B cell (primary cell): ENCODE data around the gene GFAP. TPM values are rescaled to one million over a fixed set of nuclear protein-coding genes. Genes with fewer than 3 reads are reported as not detected.

Source experiments
- ATAC-seq: fragments of 200-7000 bp; cut with Tn5 transposase; one replicate; pipeline ENCODE4 v1.10.0; 2021; ENCODE audit warnings: low read depth, mild to moderate bottlenecking, moderate number of reproducible peaks, moderate library complexity
- CTCF ChIA-PET: fragments of 350-600 bp; sonication (Branson Sonifier 250); formaldehyde crosslinking; loops from one replicate; lab custom pipeline; 2021; ENCODE audit warnings: antibody characterized with exemption, inconsistent platforms; lab: Charles Lee
- POLR2A ChIA-PET: fragments of 350-600 bp; sonication (Branson Sonifier 250); formaldehyde crosslinking; loops from one replicate; lab custom pipeline; 2021; ENCODE audit warnings: antibody characterized with exemption; lab: Charles Lee
- DNase-seq: peaks from one replicate; pipeline ENCODE4 v3.0.0; 2013
- H2AFZ ChIP-seq: 2 replicates; pipeline ENCODE4 v1.6.1; 2012; ENCODE audit warnings: mild to moderate bottlenecking, low read depth, low read length; ENCODE audit not compliant: insufficient read depth, poor library complexity, severe bottlenecking
- H3K27ac ChIP-seq, 2 donors: 1 replicate in 1 of 2; 2 replicates in 1 of 2; pipeline ENCODE4 v1.5.1; 2012 to 2013; ENCODE audit warnings: low read length in 2 of 2, mild to moderate bottlenecking in 2 of 2, moderate library complexity in 1 of 2
- H3K27me3 ChIP-seq, 4 experiments: fragments of 200-600 bp in 1 of 4; sonication (generic) in 1 of 4; replicated peaks in 1 of 4; 1 replicate in 2 of 4; 2 replicates in 2 of 4; pipeline versions ENCODE4 v1.6.1 to v1.7.0; 2013 to 2016; ENCODE audit warnings: low read length in 3 of 4, mild to moderate bottlenecking in 2 of 4, mixed read lengths in 1 of 4, moderate library complexity in 1 of 4; ENCODE audit not compliant: insufficient read depth in 4 of 4, control insufficient read depth in 3 of 4; ENCODE audit errors: control extremely low read depth in 1 of 4
- H3K36me3 ChIP-seq, 2 experiments: replicated peaks in 1 of 2; 1 replicate in 1 of 2; 2 replicates in 1 of 2; pipeline versions ENCODE4 v1.6.1 to v1.7.1; 2013; ENCODE audit warnings: low read length in 1 of 2; ENCODE audit not compliant: insufficient read depth in 2 of 2, control insufficient read depth in 1 of 2; ENCODE audit errors: control extremely low read depth in 1 of 2, extremely low read depth in 1 of 2
- H3K4me1 ChIP-seq, 2 donors: fragments of 200-600 bp in 1 of 2; sonication (generic) in 1 of 2; 1 replicate in 1 of 2; 2 replicates in 1 of 2; pipeline versions ENCODE4 v1.5.1 to v1.6.1; 2013 to 2017; ENCODE audit warnings: low read length in 2 of 2; ENCODE audit not compliant: control insufficient read depth in 2 of 2, insufficient read depth in 2 of 2
- H3K4me2 ChIP-seq: replicated peaks from 2 replicates; pipeline ENCODE3; 2012; ENCODE audit warnings: mild to moderate bottlenecking, low read depth, low read length; ENCODE audit not compliant: poor library complexity, severe bottlenecking
- H3K4me3 ChIP-seq, 5 experiments: fragments of 200-600 bp in 1 of 5; sonication (generic) in 1 of 5; 1 replicate in 3 of 5; 2 replicates in 2 of 5; pipeline versions ENCODE4 v1.5.1 to v1.7.0; 2011 to 2016; ENCODE audit warnings: low read length in 4 of 5, mild to moderate bottlenecking in 4 of 5, low read depth in 2 of 5, control low read depth in 1 of 5, moderate library complexity in 1 of 5; ENCODE audit not compliant: insufficient read depth in 1 of 5; ENCODE audit errors: control extremely low read depth in 1 of 5, extremely low read depth in 1 of 5
- H3K79me2 ChIP-seq: fragments of 200-600 bp; sonication (generic); one replicate; pipeline ENCODE4 v1.6.0; 2016; ENCODE audit warnings: low read length; ENCODE audit not compliant: control insufficient read depth, insufficient read depth
- H3K9ac ChIP-seq: fragments of 200-600 bp; sonication (generic); 2 replicates; pipeline ENCODE4 v1.6.1; 2017; ENCODE audit warnings: mild to moderate bottlenecking, low read length, moderate library complexity
- H3K9me3 ChIP-seq, 3 donors: one replicate each; pipeline versions ENCODE4 v1.6.1 to v1.7.1; 2013; ENCODE audit warnings: low read length in 2 of 3; ENCODE audit not compliant: control insufficient read depth in 2 of 3, insufficient read depth in 1 of 3; ENCODE audit errors: control extremely low read depth in 1 of 3
- H4K20me1 ChIP-seq: 2 replicates; pipeline ENCODE4 v1.6.0; 2012; ENCODE audit warnings: mild to moderate bottlenecking, low read length; ENCODE audit not compliant: insufficient read depth, control insufficient read depth, poor library complexity, severe bottlenecking
- H3K27ac Mint-ChIP-seq: one replicate; pipeline ENCODE4 v1.8.0; 2021; ENCODE audit warnings: mixed read lengths
- H3K27me3 Mint-ChIP-seq: one replicate; pipeline ENCODE4 v1.8.0; 2021; ENCODE audit warnings: mixed read lengths
- H3K4me1 Mint-ChIP-seq: one replicate; pipeline ENCODE4 v1.8.0; 2021; ENCODE audit warnings: mixed read lengths
- H3K4me3 Mint-ChIP-seq: one replicate; pipeline ENCODE4 v1.8.0; 2021; ENCODE audit warnings: mixed read lengths
- H3K9me3 Mint-ChIP-seq: one replicate; pipeline ENCODE4 v1.8.0; 2022; ENCODE audit warnings: mixed read lengths; ENCODE audit not compliant: insufficient read depth
- CTCF ChIP-seq: fragments of 200-600 bp; IDR thresholded peaks from one replicate; pipeline ENCODE4 v1.8.0; 2022; ENCODE audit warnings: antibody characterized with exemption, mild to moderate bottlenecking
- EZH2 ChIP-seq: IDR thresholded peaks from 2 replicates; pipeline ENCODE4 v1.6.1; 2012; ENCODE audit warnings: borderline replicate concordance, low read depth, mild to moderate bottlenecking, moderate library complexity, low read length; ENCODE audit not compliant: insufficient read depth, poor library complexity, severe bottlenecking
- WGBS: methylation state at CpG from one replicate; pipeline ENCODE4 v1.1.5; 2013; ENCODE audit warnings: missing lambda C conversion rate; ENCODE audit not compliant: insufficient coverage; 5-methylcytosine and 5-hydroxymethylcytosine counted together
- intact Hi-C: fragments of 100-400 bp; cut with micrococcal nuclease; formaldehyde crosslinking; loops from one replicate; pipeline ENCODE4 v1.10.0; 2022
- polyA plus RNA-seq: library from polyadenylated mRNA; depleted of rRNA; stranded (reverse); fragments of >200 nt; gene quantifications from 2 replicates; pipeline ENCODE4 v1.2.3, GENCODE V29; 2012
- total RNA-seq, 2 donors: library from RNA; stranded (reverse); fragments of 120-200 nt in 1 of 2; gene quantifications; 1 replicate in 1 of 2; 2 replicates in 1 of 2; pipeline versions ENCODE4 v1.2.3 to v1.2.4, GENCODE V29; 2013 to 2022

Gene GFAP
- total and polyA plus RNA-seq, 2 donors (not counting 1 experiment from before 2014, with no cell fraction given) = not detected

- Mint-ChIP-seq H3K27ac (no peak overlapping the region), H3K4me1 (peaks cover 12% of the 10 kb centered on the region), H3K9me3 (no peaks in the 10 kb centered on the region), H3K4me3 (no peak overlapping the region), H3K27me3 (peaks cover 8% of the 10 kb centered on the region)
- H3K4me1 ChIP-seq = peaks cover 10 to 13% of the 10 kb centered on the region in 2 donors
- TF ChIP-seq CTCF (no peak), EZH2 (no peak)
- H3K4me2 ChIP-seq = peak overlapping the region; percentile 31
- H3K4me3 ChIP-seq = no peak overlapping the region
- intact Hi-C loops = loop anchor here (1.0 kb wide), 2 partner anchors 102 to 212 kb away; partner anchors contain the start of gene PLCD3
- peaks cover 0 to 28% (median 6%) of the 10 kb centered on the region in 4 experiments for H3K27me3 ChIP-seq
- H3K9ac ChIP-seq = no peak overlapping the region
- no peaks in the 10 kb centered on the region for H3K36me3 ChIP-seq
- no peaks in the 10 kb centered on the region for H3K9me3 ChIP-seq
- WGBS = 20% methylated on average over 4 of the region's 7 CpGs
- H3K27ac ChIP-seq = no peak overlapping the region
- peak; percentile 35 for DNase-seq
- H3K79me2 ChIP-seq = no peaks in the 10 kb centered on the region
- CTCF ChIA-PET = interaction anchor here (0.6 to 6.0 kb wide), 19 partner anchors 9 to 277 kb away, joined by 3 to 95 read pairs (median 4); partner anchors contain the start of gene ACBD4
- H2AFZ ChIP-seq = peak overlapping the region; percentile 10
- ATAC-seq = peak; percentile 40
- POLR2A ChIA-PET = interaction anchor here (0.6 to 1.2 kb wide), 2 partner anchors 228 to 314 kb away, joined by 7 to 11 read pairs; partner anchors contain the start of gene HEXIM1
- no peaks in the 10 kb centered on the region for H4K20me1 ChIP-seq
These were observed 5.3 kb upstream of the GFAP start for GRCh38 chr17:44920565-44920940.

GRCh38 chr17:44919885-44920564, 4.7 kb upstream of the GFAP start:
- Histone ChIP-seq H3K27me3 (peaks cover 0 to 33% (median 6%) of the 10 kb centered on the region in 4 experiments), H3K9me3 (no peaks in the 10 kb centered on the region), H3K4me3 (no peak overlapping the region), H3K9ac (no peak overlapping the region), H3K27ac (no peak overlapping the region), H4K20me1 (no peaks in the 10 kb centered on the region), H3K4me1 (peaks cover 10 to 13% of the 10 kb centered on the region in 2 donors), H3K36me3 (no peaks in the 10 kb centered on the region), H3K79me2 (no peaks in the 10 kb centered on the region), H3K4me2 (peak overlapping the region; percentile 31), H2AFZ (peak overlapping the region; percentile 30)
- H3K4me1 Mint-ChIP-seq = peaks cover 12% of the 10 kb centered on the region
- H3K27ac Mint-ChIP-seq = no peak overlapping the region
- ATAC-seq (peak; percentile 88), DNase-seq (peak; percentile 73)
- intact Hi-C loops = loop anchor here (1.0 kb wide), 2 partner anchors 102 to 212 kb away; partner anchors contain the start of gene PLCD3
- POLR2A ChIA-PET = interaction anchor here (1.2 kb wide), 1 partner anchor 228 kb away, joined by 11 read pairs; the partner anchor contains the start of gene HEXIM1
- H3K27me3 Mint-ChIP-seq = peaks cover 8% of the 10 kb centered on the region
- 17% methylated on average over 7 of the region's 9 CpGs for WGBS
- no peaks in the 10 kb centered on the region for H3K9me3 Mint-ChIP-seq
- CTCF ChIA-PET = interaction anchor here (0.6 to 6.0 kb wide), 19 partner anchors 9 to 277 kb away, joined by 3 to 95 read pairs (median 4); partner anchors contain the start of gene ACBD4
- TF ChIP-seq CTCF = peak; percentile 61
- no peak for TF ChIP-seq EZH2
- no peak overlapping the region for H3K4me3 Mint-ChIP-seq
